HepG2 (cell line): ENCODE measurements around the gene CCDC57. TPM values are rescaled to one million over a fixed set of nuclear protein-coding genes. Genes with fewer than 3 reads are reported as not detected.

ENCODE experiments used
- ATM ChIP-seq: fragments of 450-650 bp; IDR thresholded peaks from 2 replicates; pipeline ENCODE4 v1.7.1; 2017; ENCODE audit warnings: mild to moderate bottlenecking, borderline replicate concordance
- CREM ChIP-seq, 2 experiments: sonication (generic) in 1 of 2; formaldehyde crosslinking in 1 of 2; IDR thresholded peaks; 2 replicates each; pipeline versions ENCODE4 v1.4.0 to v1.6.1; 2016 to 2020; ENCODE audit warnings: antibody characterized with exemption in 1 of 2, mild to moderate bottlenecking in 1 of 2, missing genetic modification reagents in 1 of 2
- DMAP1 ChIP-seq: IDR thresholded peaks from 2 replicates; pipeline ENCODE4 v1.6.1; 2016
- FOXO1 ChIP-seq: sonication (generic); formaldehyde crosslinking; IDR thresholded peaks from 2 replicates; pipeline ENCODE4 v1.4.0; 2020; ENCODE audit warnings: missing genetic modification reagents
- ISL2 ChIP-seq: sonication (generic); formaldehyde crosslinking; IDR thresholded peaks from 2 replicates; pipeline ENCODE4 v1.5.0; 2020; ENCODE audit warnings: missing genetic modification reagents
- KLF13 ChIP-seq: sonication (generic); formaldehyde crosslinking; IDR thresholded peaks from 2 replicates; pipeline ENCODE4 v1.4.0; 2020; ENCODE audit warnings: mild to moderate bottlenecking, missing genetic modification reagents
- RCOR2 ChIP-seq: IDR thresholded peaks from 2 replicates; pipeline ENCODE4 v1.6.1; 2016; ENCODE audit warnings: missing biosample characterization, missing genetic modification reagents
- REPIN1 ChIP-seq: sonication (generic); formaldehyde crosslinking; IDR thresholded peaks from 2 replicates; pipeline ENCODE4 v1.8.0; 2022; ENCODE audit warnings: missing genetic modification reagents, low read depth, mild to moderate bottlenecking, borderline replicate concordance
- RFXAP ChIP-seq: sonication (generic); formaldehyde crosslinking; IDR thresholded peaks from 2 replicates; pipeline ENCODE4 v1.4.0; 2020; ENCODE audit warnings: missing genetic modification reagents, borderline replicate concordance
- SIN3A ChIP-seq: IDR thresholded peaks from 2 replicates; pipeline ENCODE4 v1.6.1; 2011; ENCODE audit warnings: low read depth, mild to moderate bottlenecking, control low read depth, low read length, borderline replicate concordance
- SNAPC2 ChIP-seq: sonication (generic); formaldehyde crosslinking; IDR thresholded peaks from 2 replicates; pipeline ENCODE4 v1.8.1; 2022; ENCODE audit warnings: mild to moderate bottlenecking, missing genetic modification reagents
- ZBTB1 ChIP-seq: sonication (generic); formaldehyde crosslinking; IDR thresholded peaks from 2 replicates; pipeline ENCODE4 v1.4.0; 2020; ENCODE audit warnings: missing genetic modification reagents, borderline replicate concordance
- ZNF547 ChIP-seq: sonication (generic); formaldehyde crosslinking; IDR thresholded peaks from 2 replicates; pipeline ENCODE4 v1.5.1; 2020; ENCODE audit warnings: mild to moderate bottlenecking, missing genetic modification reagents
- polyA plus RNA-seq, 8 experiments: library from polyadenylated mRNA; depleted of rRNA in 3 of 8; stranded (reverse) in 7 of 8; unstranded in 1 of 8; fragments of >200 nt; fragmentation: Illumina TruSeq in 4 of 8; extraction: Trizol in 4 of 8; gene quantifications; 2 replicates each; pipeline versions ENCODE4 v1.2.1 to v1.2.3, GENCODE V29; 2011 to 2016; ENCODE audit warnings: low read depth in 4 of 8, missing spikeins in 1 of 8, mixed read lengths in 1 of 8; ENCODE audit not compliant: insufficient read depth in 1 of 8
- total RNA-seq, 5 experiments: library from RNA; depleted of rRNA; stranded (reverse); fragments of >200 nt; fragmentation: Illumina TruSeq; extraction: Trizol; gene quantifications; 2 replicates each; pipeline ENCODE4 v1.2.3, GENCODE V29; 2016; ENCODE audit warnings: low read depth in 1 of 5
- TF ChIP-seq, protein P1 (sequence below): sonication (generic); formaldehyde crosslinking; IDR thresholded peaks from 2 replicates; pipeline ENCODE4 v1.9.0; 2021; ENCODE audit warnings: missing genetic modification reagents, borderline replicate concordance
- TF ChIP-seq, protein P2 (sequence below): fragments of 450-650 bp; IDR thresholded peaks from 2 replicates; pipeline ENCODE4 v1.6.1; 2017
- TF ChIP-seq, protein P3 (sequence below), 2 experiments: sonication (generic) in 1 of 2; formaldehyde crosslinking in 1 of 2; IDR thresholded peaks; 2 replicates each; pipeline versions ENCODE4 v1.6.1 to v1.9.0; 2014 to 2022; ENCODE audit warnings: antibody characterized with exemption in 1 of 2, borderline replicate concordance in 1 of 2, inconsistent platforms in 1 of 2, low read depth in 1 of 2, missing genetic modification reagents in 1 of 2
- TF ChIP-seq, protein P4 (sequence below): sonication (generic); formaldehyde crosslinking; IDR thresholded peaks from 2 replicates; pipeline ENCODE4 v1.5.0; 2020; ENCODE audit warnings: mild to moderate bottlenecking, missing genetic modification reagents
- TF ChIP-seq, protein P5 (sequence below): sonication (generic); formaldehyde crosslinking; IDR thresholded peaks from 2 replicates; pipeline ENCODE4 v1.4.0; 2020; ENCODE audit warnings: low read depth, mild to moderate bottlenecking, missing genetic modification reagents

Gene CCDC57
- total and polyA plus RNA-seq, 2 of the 13 experiments (the other 11 are each of a cell fraction or from before 2014, with no cell fraction given): 59.3 to 59.9 TPM

DNA sequence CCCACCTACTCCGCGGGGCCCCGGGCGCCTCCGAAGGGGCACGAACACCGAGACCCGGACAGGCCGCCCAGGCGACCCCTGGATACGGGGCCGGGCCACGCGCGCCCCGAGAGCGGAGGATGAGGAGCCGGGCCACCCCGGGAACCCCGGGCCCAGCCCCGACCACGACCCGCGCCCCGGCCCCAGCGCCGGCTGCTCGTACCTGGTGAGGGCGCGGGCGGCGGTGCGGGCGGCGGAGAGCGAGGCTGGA is 114.8 kb downstream of the CCDC57 start (continued):
- TF ChIP-seq, protein P1, sequence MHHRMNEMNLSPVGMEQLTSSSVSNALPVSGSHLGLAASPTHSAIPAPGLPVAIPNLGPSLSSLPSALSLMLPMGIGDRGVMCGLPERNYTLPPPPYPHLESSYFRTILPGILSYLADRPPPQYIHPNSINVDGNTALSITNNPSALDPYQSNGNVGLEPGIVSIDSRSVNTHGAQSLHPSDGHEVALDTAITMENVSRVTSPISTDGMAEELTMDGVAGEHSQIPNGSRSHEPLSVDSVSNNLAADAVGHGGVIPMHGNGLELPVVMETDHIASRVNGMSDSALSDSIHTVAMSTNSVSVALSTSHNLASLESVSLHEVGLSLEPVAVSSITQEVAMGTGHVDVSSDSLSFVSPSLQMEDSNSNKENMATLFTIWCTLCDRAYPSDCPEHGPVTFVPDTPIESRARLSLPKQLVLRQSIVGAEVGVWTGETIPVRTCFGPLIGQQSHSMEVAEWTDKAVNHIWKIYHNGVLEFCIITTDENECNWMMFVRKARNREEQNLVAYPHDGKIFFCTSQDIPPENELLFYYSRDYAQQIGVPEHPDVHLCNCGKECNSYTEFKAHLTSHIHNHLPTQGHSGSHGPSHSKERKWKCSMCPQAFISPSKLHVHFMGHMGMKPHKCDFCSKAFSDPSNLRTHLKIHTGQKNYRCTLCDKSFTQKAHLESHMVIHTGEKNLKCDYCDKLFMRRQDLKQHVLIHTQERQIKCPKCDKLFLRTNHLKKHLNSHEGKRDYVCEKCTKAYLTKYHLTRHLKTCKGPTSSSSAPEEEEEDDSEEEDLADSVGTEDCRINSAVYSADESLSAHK (CRISPR knock-in tag): no peak
- TF ChIP-seq ZBTB1 (no peak), CREM (IDR thresholded peaks at IDR 0.05) (no peak), CREM (CRISPR knock-in tag; IDR thresholded peaks at IDR 0.05) (no peak), FOXO1 (peak; percentile 23; the same call in 1 of the 2 replicates), REPIN1 (CRISPR knock-in tag) (no peak), RFXAP (CRISPR knock-in tag) (no peak), DMAP1 (no peak), ATM (no peak), RCOR2 (no peak), SIN3A (no peak), ISL2 (CRISPR knock-in tag) (no peak), SNAPC2 (CRISPR knock-in tag) (no peak), ZNF547 (CRISPR knock-in tag) (peak; percentile 36; the same call in 1 of the 2 replicates), KLF13 (CRISPR knock-in tag) (no peak)
- TF ChIP-seq, protein P2, sequence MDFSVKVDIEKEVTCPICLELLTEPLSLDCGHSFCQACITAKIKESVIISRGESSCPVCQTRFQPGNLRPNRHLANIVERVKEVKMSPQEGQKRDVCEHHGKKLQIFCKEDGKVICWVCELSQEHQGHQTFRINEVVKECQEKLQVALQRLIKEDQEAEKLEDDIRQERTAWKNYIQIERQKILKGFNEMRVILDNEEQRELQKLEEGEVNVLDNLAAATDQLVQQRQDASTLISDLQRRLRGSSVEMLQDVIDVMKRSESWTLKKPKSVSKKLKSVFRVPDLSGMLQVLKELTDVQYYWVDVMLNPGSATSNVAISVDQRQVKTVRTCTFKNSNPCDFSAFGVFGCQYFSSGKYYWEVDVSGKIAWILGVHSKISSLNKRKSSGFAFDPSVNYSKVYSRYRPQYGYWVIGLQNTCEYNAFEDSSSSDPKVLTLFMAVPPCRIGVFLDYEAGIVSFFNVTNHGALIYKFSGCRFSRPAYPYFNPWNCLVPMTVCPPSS: no peak
- TF ChIP-seq, protein P3, sequence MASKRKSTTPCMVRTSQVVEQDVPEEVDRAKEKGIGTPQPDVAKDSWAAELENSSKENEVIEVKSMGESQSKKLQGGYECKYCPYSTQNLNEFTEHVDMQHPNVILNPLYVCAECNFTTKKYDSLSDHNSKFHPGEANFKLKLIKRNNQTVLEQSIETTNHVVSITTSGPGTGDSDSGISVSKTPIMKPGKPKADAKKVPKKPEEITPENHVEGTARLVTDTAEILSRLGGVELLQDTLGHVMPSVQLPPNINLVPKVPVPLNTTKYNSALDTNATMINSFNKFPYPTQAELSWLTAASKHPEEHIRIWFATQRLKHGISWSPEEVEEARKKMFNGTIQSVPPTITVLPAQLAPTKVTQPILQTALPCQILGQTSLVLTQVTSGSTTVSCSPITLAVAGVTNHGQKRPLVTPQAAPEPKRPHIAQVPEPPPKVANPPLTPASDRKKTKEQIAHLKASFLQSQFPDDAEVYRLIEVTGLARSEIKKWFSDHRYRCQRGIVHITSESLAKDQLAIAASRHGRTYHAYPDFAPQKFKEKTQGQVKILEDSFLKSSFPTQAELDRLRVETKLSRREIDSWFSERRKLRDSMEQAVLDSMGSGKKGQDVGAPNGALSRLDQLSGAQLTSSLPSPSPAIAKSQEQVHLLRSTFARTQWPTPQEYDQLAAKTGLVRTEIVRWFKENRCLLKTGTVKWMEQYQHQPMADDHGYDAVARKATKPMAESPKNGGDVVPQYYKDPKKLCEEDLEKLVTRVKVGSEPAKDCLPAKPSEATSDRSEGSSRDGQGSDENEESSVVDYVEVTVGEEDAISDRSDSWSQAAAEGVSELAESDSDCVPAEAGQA (IDR thresholded peaks at IDR 0.05; ENCODE audit: low read depth): no peak
- TF ChIP-seq, protein P3 (CRISPR knock-in tag; IDR thresholded peaks at IDR 0.05; ENCODE audit: borderline replicate concordance): 0 out of 2 replicates have a peak, but pooled peaks have one; percentile 1
- TF ChIP-seq, protein P4, sequence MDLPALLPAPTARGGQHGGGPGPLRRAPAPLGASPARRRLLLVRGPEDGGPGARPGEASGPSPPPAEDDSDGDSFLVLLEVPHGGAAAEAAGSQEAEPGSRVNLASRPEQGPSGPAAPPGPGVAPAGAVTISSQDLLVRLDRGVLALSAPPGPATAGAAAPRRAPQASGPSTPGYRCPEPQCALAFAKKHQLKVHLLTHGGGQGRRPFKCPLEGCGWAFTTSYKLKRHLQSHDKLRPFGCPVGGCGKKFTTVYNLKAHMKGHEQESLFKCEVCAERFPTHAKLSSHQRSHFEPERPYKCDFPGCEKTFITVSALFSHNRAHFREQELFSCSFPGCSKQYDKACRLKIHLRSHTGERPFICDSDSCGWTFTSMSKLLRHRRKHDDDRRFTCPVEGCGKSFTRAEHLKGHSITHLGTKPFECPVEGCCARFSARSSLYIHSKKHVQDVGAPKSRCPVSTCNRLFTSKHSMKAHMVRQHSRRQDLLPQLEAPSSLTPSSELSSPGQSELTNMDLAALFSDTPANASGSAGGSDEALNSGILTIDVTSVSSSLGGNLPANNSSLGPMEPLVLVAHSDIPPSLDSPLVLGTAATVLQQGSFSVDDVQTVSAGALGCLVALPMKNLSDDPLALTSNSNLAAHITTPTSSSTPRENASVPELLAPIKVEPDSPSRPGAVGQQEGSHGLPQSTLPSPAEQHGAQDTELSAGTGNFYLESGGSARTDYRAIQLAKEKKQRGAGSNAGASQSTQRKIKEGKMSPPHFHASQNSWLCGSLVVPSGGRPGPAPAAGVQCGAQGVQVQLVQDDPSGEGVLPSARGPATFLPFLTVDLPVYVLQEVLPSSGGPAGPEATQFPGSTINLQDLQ (CRISPR knock-in tag): no peak
- TF ChIP-seq, protein P5, sequence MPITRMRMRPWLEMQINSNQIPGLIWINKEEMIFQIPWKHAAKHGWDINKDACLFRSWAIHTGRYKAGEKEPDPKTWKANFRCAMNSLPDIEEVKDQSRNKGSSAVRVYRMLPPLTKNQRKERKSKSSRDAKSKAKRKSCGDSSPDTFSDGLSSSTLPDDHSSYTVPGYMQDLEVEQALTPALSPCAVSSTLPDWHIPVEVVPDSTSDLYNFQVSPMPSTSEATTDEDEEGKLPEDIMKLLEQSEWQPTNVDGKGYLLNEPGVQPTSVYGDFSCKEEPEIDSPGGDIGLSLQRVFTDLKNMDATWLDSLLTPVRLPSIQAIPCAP (CRISPR knock-in tag): no peak
